ENCODE data around the gene RPUSD1. TPM values are rescaled to one million over a fixed set of nuclear protein-coding genes. Genes with fewer than 3 reads are reported as not detected.

RPUSD1 gene
- total RNA-seq, 1 experiment from 2014 or later = 31.7 TPM

DNA sequence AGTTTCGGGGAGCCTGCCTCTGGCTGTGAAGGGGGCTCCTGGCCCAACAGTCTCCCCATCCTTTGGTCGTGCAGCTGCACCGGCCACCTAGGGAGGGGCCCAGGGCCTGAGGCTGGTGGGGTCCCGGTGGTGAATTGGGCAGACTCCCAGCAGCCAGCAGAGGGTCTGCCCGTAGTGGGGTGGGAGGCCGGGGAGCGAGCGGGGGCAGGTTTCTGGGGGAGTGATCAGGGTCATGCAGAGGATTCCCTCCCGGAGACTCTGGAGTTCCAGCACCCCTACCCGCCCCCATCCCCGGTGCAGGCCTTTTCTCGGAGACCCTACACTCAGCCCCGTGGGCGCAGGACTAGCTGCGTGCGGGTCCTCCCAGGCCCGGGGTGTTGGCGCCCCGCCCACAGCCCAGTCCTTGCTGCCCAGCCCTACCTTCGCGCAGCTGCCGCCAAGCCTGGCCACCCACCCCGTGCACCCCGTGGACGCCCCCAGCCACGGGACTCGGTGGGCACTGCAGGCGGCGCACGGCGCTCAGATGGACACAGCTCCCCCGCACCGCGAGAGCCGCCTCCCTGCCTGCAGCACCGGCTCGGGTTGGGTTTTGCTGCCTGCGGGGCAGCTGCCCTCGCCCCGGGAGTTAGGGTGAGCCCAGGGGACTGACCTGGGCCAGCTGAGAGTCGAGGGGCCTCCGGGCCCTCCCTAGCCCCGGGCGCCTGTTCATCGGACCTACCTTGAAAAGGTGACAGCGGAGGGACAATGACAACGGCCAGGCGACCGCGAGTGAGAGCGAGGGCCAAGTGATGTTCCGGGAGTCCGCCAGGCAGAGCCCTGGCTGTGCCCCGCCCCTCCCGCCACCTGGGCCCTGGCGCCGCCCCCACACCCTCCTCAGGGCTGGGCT is 12.0 kb upstream of the RPUSD1 start, which contains the start of gene GNG13:
GNG13 (minus strand) TSS at position 787 of the 886 bp plus-strand sequence. CDS start 1,657 bp downstream, outside the sequence.
- DNase-seq (ENCODE audit: extremely low read depth, low read depth) = no peak

DNA sequence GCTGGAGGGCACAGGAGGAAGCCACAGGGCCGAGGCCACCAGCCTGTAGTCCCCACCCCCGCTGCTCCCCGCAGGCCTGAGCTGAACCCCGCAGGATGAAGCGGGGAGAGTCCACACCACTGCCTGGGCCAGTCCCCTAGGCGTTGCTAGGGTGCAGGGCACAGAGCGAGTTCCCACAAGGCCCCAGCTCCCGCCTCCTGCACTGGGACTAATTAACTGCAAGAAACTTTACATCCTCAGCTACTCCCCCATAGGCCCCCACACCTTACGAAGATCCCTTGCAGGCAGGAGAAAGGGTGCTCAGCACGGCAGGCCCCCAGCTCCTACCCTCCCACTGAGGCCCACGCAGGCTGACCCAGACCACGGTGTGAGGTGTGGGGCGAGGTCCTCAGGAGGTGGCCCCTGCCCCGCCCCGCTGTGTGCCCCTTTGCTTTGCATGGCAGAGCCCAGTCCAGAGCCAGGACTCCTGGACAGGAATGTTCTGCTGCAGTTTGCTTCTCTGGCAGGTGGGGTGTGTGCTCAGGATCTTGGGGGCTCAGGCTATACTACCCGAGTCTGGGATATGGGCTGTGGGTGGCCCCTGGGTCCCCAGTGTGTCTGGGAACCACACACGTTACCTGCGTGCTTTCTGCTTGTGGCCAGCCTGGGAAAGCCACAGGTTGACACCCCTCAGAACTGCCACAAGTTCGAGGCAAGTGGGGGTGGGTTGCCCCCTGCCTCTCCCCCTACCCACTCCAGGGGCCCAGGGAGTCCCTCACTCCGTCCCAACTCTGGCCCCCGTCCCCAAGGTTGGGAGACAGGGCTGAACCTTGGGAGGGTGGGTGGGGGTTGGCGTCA is 11.1 kb upstream of the RPUSD1 start:
- DNase-seq (ENCODE audit: extremely low read depth, low read depth) = no peak

DNA sequence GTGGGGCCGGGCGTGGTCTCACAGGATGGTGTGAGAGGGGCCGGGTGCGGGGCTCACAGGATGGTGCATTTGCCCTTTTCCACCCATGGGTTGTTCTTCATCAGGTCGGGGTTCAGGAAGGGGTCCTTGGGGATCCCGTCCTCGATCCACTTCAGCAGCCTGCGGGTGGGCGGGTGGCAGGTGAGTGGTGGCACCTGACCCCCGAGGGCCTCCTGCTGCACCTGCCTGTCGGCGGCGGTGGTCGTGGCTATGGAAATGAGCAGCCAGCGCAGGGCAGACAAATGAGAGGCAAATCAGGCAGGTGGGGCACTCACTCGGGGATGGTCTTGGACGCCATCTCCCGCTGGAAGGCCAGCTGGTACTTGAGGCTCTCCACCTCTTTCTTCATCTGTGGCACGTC is 10.5 kb upstream of the RPUSD1 start:
- DNase-seq (ENCODE audit: extremely low read depth, low read depth) = no peak

GRCh38 chr16:797686-798085 is 9.5 kb upstream of the RPUSD1 start:
- DNase-seq (ENCODE audit: extremely low read depth, low read depth) = no peak

GRCh38 chr16:797120-797420 is 8.9 kb upstream of the RPUSD1 start:
- DNase-seq (ENCODE audit: extremely low read depth, low read depth) = no peak

DNA sequence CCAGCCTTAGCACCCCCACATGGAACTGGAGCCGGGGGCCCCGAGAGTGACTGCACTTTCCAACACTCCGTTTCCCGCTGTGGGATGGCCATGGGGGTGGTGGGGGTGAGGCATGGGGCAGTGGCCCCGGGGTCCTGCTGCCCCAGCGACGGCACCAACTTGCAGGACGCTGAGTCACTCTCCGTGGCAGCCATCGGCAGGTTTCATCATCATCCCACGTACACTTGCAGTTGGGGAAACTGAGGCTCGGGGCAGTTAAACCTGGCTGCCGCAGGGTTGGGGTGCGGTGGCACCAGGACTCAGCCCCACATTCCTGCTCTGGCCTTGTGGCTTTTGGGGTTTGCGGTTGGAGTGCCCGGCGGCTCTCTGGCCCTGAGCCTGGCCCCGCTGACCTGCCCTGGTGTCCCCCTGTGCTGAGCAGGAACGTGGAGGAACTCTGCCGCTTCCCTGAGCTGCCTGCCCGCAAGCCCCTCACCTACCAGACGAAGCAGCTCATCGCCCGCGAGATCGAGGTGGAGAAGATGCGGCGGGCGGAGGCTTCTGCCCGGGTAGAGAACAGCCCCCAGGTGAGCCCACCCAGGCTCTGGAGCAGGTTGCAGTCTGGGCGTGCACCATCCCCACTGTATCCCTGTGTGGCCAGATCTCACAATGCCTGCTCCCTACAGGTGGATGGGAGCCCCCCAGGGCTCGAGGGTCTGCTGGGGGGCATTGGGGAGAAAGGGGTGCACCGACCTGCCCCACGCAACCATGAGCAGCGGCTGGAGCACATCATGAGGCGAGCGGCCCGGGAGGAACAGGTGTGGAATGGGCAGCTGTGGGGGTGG is 8.3 kb upstream of the RPUSD1 start:
- DNase-seq (ENCODE audit: extremely low read depth, low read depth) = no peak

DNA sequence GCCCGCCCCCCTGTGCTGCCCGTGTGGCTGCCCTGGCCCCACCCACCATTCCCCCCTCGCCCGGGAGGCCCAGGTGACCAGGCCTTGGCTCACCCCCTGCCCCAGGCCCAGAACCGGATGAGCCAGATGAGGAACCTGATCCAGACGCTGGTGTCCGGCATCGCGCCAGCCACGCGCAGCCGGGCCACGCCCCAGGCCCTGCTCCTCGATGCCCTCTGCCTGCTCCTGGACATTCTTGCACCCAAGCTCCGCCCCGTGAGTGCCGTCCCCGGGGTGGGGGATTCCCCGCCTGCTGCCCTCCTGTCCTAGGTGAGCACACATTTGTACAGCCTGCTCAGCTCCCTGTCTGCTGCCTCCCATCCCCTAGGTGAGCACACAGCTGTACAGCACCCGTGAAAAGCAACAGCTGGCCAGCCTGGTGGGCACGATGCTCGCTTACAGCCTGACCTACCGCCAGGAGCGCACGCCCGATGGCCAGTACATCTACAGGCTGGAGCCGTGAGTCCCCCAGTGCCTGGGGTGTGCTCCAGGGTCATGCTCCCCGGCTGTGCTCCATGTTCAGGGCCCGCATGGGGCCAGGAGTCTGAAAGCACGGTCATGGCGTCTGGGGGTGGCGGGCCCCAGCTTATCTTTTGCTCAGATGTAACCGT is 7.5 kb upstream of the RPUSD1 start:
- peak; percentile 56 for DNase-seq (ENCODE audit: extremely low read depth, low read depth)

GRCh38 chr16:794853-795466 is 6.8 kb upstream of the RPUSD1 start:
- DNase-seq (ENCODE audit: extremely low read depth, low read depth) = no peak

GRCh38 chr16:794091-794822 is 6.1 kb upstream of the RPUSD1 start:
- no peak for DNase-seq (ENCODE audit: extremely low read depth, low read depth)

- no peak for DNase-seq (ENCODE audit: extremely low read depth, low read depth)
Measured at GRCh38 chr16:793414-793813, 5.2 kb upstream of the RPUSD1 start.

- DNase-seq (ENCODE audit: extremely low read depth, low read depth) = no peak
Measured at GRCh38 chr16:792221-792995, 4.2 kb upstream of the RPUSD1 start.

DNA sequence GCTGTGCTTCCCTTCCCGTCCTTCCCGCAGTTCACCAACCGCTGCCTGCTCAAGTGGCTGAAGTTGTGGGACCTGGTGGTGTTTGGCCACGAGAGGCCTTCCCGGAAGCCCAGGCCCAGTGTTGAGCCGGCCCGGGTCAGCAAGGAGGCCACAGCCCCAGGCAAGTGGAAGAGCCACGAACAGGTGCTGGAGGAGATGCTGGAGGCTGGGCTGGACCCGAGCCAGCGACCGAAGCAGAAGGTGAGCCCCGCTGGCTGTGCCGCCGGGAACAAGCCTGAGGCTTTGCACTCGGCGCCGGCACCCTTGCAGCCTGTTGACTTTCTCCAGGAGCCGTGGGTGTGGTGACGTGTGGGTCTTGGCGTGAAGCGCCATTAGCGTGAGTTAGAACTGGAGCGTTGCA is 3.0 kb upstream of the RPUSD1 start:
- no peak for DNase-seq (ENCODE audit: extremely low read depth, low read depth)

DNA sequence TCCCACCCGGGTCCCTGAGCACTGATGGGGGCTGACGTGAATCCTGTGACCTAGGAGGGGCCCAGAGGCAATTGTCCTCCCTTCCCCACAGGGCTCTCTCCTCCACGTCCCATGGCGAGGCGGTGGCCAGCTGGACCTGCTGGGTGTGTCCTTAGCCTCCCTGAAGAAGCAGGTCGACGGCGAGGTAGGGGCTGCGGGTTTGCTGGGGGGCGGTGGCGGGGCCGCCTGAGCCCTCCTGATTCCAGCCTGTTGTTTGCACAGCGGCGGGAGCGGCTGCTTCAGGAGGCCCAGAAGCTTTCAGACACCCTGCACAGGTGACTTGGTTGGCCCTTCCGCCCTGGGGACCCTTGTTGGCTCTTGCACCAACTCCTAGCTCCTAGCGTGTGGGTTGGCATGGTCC is 1.9 kb upstream of the RPUSD1 start:
- no peak for DNase-seq (ENCODE audit: extremely low read depth, low read depth)

GRCh38 chr16:789191-789850 is 1.1 kb upstream of the RPUSD1 start:
- no peak for DNase-seq (ENCODE audit: extremely low read depth, low read depth)

- DNase-seq (ENCODE audit: extremely low read depth, low read depth) = peak; percentile 88
Measured at GRCh38 chr16:788399-789126, 382 bp upstream of the RPUSD1 start, which contains the start of gene CHTF18. TSS of gene CHTF18 (plus strand) at chr16:788620. CDS start at chr16:788685, 65 bp downstream.

DNA sequence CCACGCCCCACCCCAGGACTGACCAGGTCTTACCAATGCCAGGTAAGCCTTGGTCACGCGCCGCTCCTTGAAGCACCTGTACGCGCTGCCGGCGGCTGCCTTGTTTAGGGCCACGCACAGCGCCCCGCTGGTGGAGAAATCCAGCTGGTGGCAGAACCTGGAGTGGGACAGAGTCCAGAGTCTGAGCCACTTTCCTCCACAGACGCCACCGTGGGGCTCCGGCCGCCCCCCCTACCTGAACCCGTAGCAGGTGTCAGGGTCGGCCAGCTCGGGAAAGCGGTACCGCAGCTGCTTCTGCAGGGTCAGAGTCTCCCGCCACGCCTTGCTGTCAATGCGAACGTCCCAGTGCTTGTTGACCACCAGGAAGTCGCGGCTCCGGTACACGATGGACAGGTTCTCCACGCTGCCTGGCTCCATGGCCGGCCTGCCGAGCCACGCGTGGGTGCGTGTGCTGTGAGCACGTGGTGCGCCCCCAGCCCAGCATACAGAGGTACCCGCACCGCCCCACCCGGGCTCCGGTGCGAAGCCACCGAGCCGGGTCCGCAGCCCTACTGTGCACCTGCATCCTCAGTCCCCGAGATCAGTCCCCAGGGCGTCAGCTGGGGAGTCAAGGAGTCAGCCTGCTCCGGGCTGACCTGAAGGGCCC is 737 bp downstream of the RPUSD1 start:
- no peak for DNase-seq (ENCODE audit: extremely low read depth, low read depth)
